Stimulated activated naive CD8-positive, alpha-beta T cell treated with anti-CD3 and anti-CD28 coated beads, Interleukin-15, Interleukin-2, amounts not matched to agents 100 U/mL and 50 U/mL, for 24 hours (primary cell): Measurements from ENCODE around the gene RAD51B.
"Not testable (repeated sequence)": the region's sequence is repeated elsewhere in the genome, so short reads cannot be mapped to it uniquely, and the experiment has no call there.

ENCODE experiments used
- ATAC-seq: fragments of 150-1000 bp; cut with Tn5 transposase; one replicate; pipeline ENCODE4 v1.10.0; 2021
- DNase-seq: peaks from one replicate; pipeline ENCODE4 v3.0.0; 2021

RAD51B gene

GRCh38 chr14:68685419-68686204, 866.0 kb downstream of the RAD51B start:
- DNase-seq (peak; percentile 73), ATAC-seq (peak; percentile 87)

- ATAC-seq (no peak), DNase-seq (no peak)
These were observed 866.6 kb downstream of the RAD51B start for GRCh38 chr14:68686205-68686465.

- DNase-seq: no peak
- ATAC-seq: no peak
These were observed 867.1 kb downstream of the RAD51B start for GRCh38 chr14:68686724-68687123.

- no peak for ATAC-seq
- DNase-seq: no peak
These were observed 868.2 kb downstream of the RAD51B start for GRCh38 chr14:68687746-68688145.

GRCh38 chr14:68688872-68689371, 869.3 kb downstream of the RAD51B start:
- ATAC-seq (no peak), DNase-seq (no peak)

GRCh38 chr14:68689511-68689910, 869.9 kb downstream of the RAD51B start:
- DNase-seq (no peak), ATAC-seq (no peak)

GRCh38 chr14:68690089-68690958, 870.7 kb downstream of the RAD51B start:
- ATAC-seq (no peak), DNase-seq (no peak)

GRCh38 chr14:68691031-68691791, 871.6 kb downstream of the RAD51B start:
- ATAC-seq: no peak
- no peak for DNase-seq

- DNase-seq: no peak
- no peak for ATAC-seq
These were observed 872.2 kb downstream of the RAD51B start for GRCh38 chr14:68691792-68692118.

- no peak for DNase-seq
- no peak for ATAC-seq
These were observed 872.6 kb downstream of the RAD51B start for GRCh38 chr14:68692216-68692615.

GRCh38 chr14:68692916-68693771, 873.6 kb downstream of the RAD51B start:
- DNase-seq (no peak), ATAC-seq (no peak)

- no peak for DNase-seq
- ATAC-seq: no peak
These were observed 874.3 kb downstream of the RAD51B start for GRCh38 chr14:68693926-68694325.

- ATAC-seq: no peak
- DNase-seq: no peak
These were observed 875.1 kb downstream of the RAD51B start for GRCh38 chr14:68694516-68695235.

- peak; percentile 37 for DNase-seq
- peak; percentile 94 for ATAC-seq
These were observed 875.8 kb downstream of the RAD51B start for GRCh38 chr14:68695326-68695768.

GRCh38 chr14:68695856-68696255, 876.3 kb downstream of the RAD51B start:
- ATAC-seq (no peak), DNase-seq (no peak)

- DNase-seq (no peak), ATAC-seq (no peak)
These were observed 876.7 kb downstream of the RAD51B start for GRCh38 chr14:68696266-68696665.

- DNase-seq: no peak
These were observed 877.3 kb downstream of the RAD51B start for GRCh38 chr14:68696721-68697495.

GRCh38 chr14:68698773-68699172, 879.2 kb downstream of the RAD51B start:
- not testable (repeated sequence) for ATAC-seq

More at GRCh38 chr14:68696721-68697495, 877.3 kb downstream of the RAD51B start:
- no peak for ATAC-seq

GRCh38 chr14:68701001-68701741, 881.6 kb downstream of the RAD51B start:
- no peak for ATAC-seq
- DNase-seq: no peak

More at GRCh38 chr14:68698773-68699172, 879.2 kb downstream of the RAD51B start:
- DNase-seq: not testable (repeated sequence)
